Measurements from ENCODE around the gene DBN1.

Gene DBN1

GRCh38 chr5:177500685-177501522 lies 27.5 kb upstream of the DBN1 start:
- no CpG with 5 or more reads among the region's 10 CpGs for WGBS, 2 donors (ENCODE audit: extremely low coverage in 2 of 2, insufficient read length in 2 of 2, insufficient replicate concordance in 1 of 2)
- Histone ChIP-seq H3K36me3 (replicated peaks in 1 of 2; ENCODE audit: control insufficient read depth in 2 of 2, insufficient read depth in 2 of 2, low read length in 2 of 2) (peaks cover 2 to 5% of the 10 kb centered on the region in 2 donors), H4K91ac (ENCODE audit: low read depth, low read length, poor library complexity) (peak overlapping the region; percentile 38), H2BK15ac (ENCODE audit: low read length) (peak overlapping the region; percentile 95), H3K27me3 (ENCODE audit: control insufficient read depth in 3 of 3, insufficient read depth in 3 of 3, low read depth in 1 of 3, low read length in 3 of 3) (peaks cover 0 to 14% (median 0%) of the 10 kb centered on the region in 3 experiments), H2BK5ac (ENCODE audit: low read length) (no peak overlapping the region), H3K4me2 (ENCODE audit: insufficient read depth, low read length, poor library complexity, severe bottlenecking) (no peak overlapping the region), H2AK5ac (ENCODE audit: low read depth, low read length) (peak overlapping the region; percentile 77), H3K4me1 (ENCODE audit: control insufficient read depth in 2 of 2, insufficient read depth in 1 of 2, low read depth in 1 of 2, low read length in 2 of 2) (peaks cover 24 to 39% of the 10 kb centered on the region in 2 donors), H3K4me3 (ENCODE audit: low read length in 2 of 2) (no peak overlapping the region), H3K4ac (ENCODE audit: low read length) (no peak overlapping the region), H3K14ac (ENCODE audit: low read length) (no peak overlapping the region), H3K27ac (replicated peaks; ENCODE audit: low read length) (no peak overlapping the region), H2BK120ac (ENCODE audit: low read depth, low read length) (no peak overlapping the region), H3K9ac (ENCODE audit: low read depth, low read length, poor library complexity) (peak overlapping the region; percentile 57), H2AFZ (ENCODE audit: low read length) (peak overlapping the region; percentile 85), H3K23ac (ENCODE audit: low read depth, low read length, poor library complexity) (no peak overlapping the region), H3K18ac (ENCODE audit: low read length) (peak overlapping the region; percentile 79), H2BK12ac (ENCODE audit: low read length) (peak overlapping the region; percentile 95), H3K9me3 (replicated peaks in 1 of 2; ENCODE audit: control insufficient read depth in 2 of 2, insufficient read depth in 1 of 2, low read depth in 1 of 2, low read length in 2 of 2) (no peaks in the 10 kb centered on the region), H4K8ac (ENCODE audit: low read depth, low read length) (peak overlapping the region; percentile 96), H3K79me1 (ENCODE audit: low read depth, low read length) (peaks cover 3% of the 10 kb centered on the region)
- peak; percentile 86 for DNase-seq (ENCODE audit: low spot score)

- H2AK5ac ChIP-seq (ENCODE audit: low read depth, low read length), result peak overlapping the region; percentile 86
- H2BK12ac ChIP-seq (ENCODE audit: low read length), result no peak overlapping the region
- H2BK120ac ChIP-seq (ENCODE audit: low read depth, low read length), result no peak overlapping the region
- H3K18ac ChIP-seq (ENCODE audit: low read length), result no peak overlapping the region
- H3K4me3 ChIP-seq (ENCODE audit: low read length in 2 of 2), result no peak overlapping the region
- H3K9ac ChIP-seq (ENCODE audit: low read depth, low read length, poor library complexity), result no peak overlapping the region
- peaks cover 0 to 14% (median 0%) of the 10 kb centered on the region in 3 experiments for H3K27me3 ChIP-seq (ENCODE audit: control insufficient read depth in 3 of 3, insufficient read depth in 3 of 3, low read depth in 1 of 3, low read length in 3 of 3)
- no peak overlapping the region for H2BK15ac ChIP-seq (ENCODE audit: low read length)
- no peak overlapping the region for H3K23ac ChIP-seq (ENCODE audit: low read depth, low read length, poor library complexity)
- H3K27ac ChIP-seq (replicated peaks; ENCODE audit: low read length), result no peak overlapping the region
- H2BK5ac ChIP-seq (ENCODE audit: low read length), result no peak overlapping the region
- no CpG with 5 or more reads among the region's 6 CpGs for WGBS, 2 donors (ENCODE audit: extremely low coverage in 2 of 2, insufficient read length in 2 of 2, insufficient replicate concordance in 1 of 2)
- peaks cover 3% of the 10 kb centered on the region for H3K79me1 ChIP-seq (ENCODE audit: low read depth, low read length)
- DNase-seq (ENCODE audit: low spot score), result no peak
- peaks cover 2 to 14% of the 10 kb centered on the region in 2 donors for H3K36me3 ChIP-seq (replicated peaks in 1 of 2; ENCODE audit: control insufficient read depth in 2 of 2, insufficient read depth in 2 of 2, low read length in 2 of 2)
- H2AFZ ChIP-seq (ENCODE audit: low read length), result no peak overlapping the region
- no peak overlapping the region for H3K4me2 ChIP-seq (ENCODE audit: insufficient read depth, low read length, poor library complexity, severe bottlenecking)
- H3K14ac ChIP-seq (ENCODE audit: low read length), result no peak overlapping the region
- peaks cover 32 to 48% of the 10 kb centered on the region in 2 donors for H3K4me1 ChIP-seq (ENCODE audit: control insufficient read depth in 2 of 2, insufficient read depth in 1 of 2, low read depth in 1 of 2, low read length in 2 of 2)
- no peaks in the 10 kb centered on the region for H3K9me3 ChIP-seq (replicated peaks in 1 of 2; ENCODE audit: control insufficient read depth in 2 of 2, insufficient read depth in 1 of 2, low read depth in 1 of 2, low read length in 2 of 2)
- H4K91ac ChIP-seq (ENCODE audit: low read depth, low read length, poor library complexity), result no peak overlapping the region
- no peak overlapping the region for H4K8ac ChIP-seq (ENCODE audit: low read depth, low read length)
- peak overlapping the region; percentile 55 for H3K4ac ChIP-seq (ENCODE audit: low read length)
These were observed 26.4 kb upstream of the DBN1 start for GRCh38 chr5:177499842-177500241.

GRCh38 chr5:177498013-177498787 lies 24.8 kb upstream of the DBN1 start:
- DNase-seq (ENCODE audit: low spot score), result no peak
- WGBS, 2 donors (ENCODE audit: extremely low coverage in 2 of 2, insufficient read length in 2 of 2, insufficient replicate concordance in 1 of 2), result no CpG with 5 or more reads among the region's 48 CpGs

More at GRCh38 chr5:177498013-177498787, 24.8 kb upstream of the DBN1 start:
- Histone ChIP-seq H3K27me3 (ENCODE audit: control insufficient read depth in 3 of 3, insufficient read depth in 3 of 3, low read depth in 1 of 3, low read length in 3 of 3) (peaks cover 0 to 14% (median 0%) of the 10 kb centered on the region in 3 experiments), H2AK5ac (ENCODE audit: low read depth, low read length) (peak overlapping the region; percentile 89), H3K36me3 (replicated peaks in 1 of 2; ENCODE audit: control insufficient read depth in 2 of 2, insufficient read depth in 2 of 2, low read length in 2 of 2) (peaks cover 9 to 30% of the 10 kb centered on the region in 2 donors), H2BK5ac (ENCODE audit: low read length) (no peak overlapping the region), H2BK12ac (ENCODE audit: low read length) (peak overlapping the region; percentile 50), H3K9me3 (replicated peaks in 1 of 2; ENCODE audit: control insufficient read depth in 2 of 2, insufficient read depth in 1 of 2, low read depth in 1 of 2, low read length in 2 of 2) (no peaks in the 10 kb centered on the region), H3K79me1 (ENCODE audit: low read depth, low read length) (peaks cover 4% of the 10 kb centered on the region), H3K18ac (ENCODE audit: low read length) (peak overlapping the region; percentile 92), H3K4me3 (ENCODE audit: low read length in 2 of 2) (peak overlapping the region; percentile 37 to 79), H3K27ac (replicated peaks; ENCODE audit: low read length) (no peak overlapping the region), H3K9ac (ENCODE audit: low read depth, low read length, poor library complexity) (peak overlapping the region; percentile 91), H3K4ac (ENCODE audit: low read length) (no peak overlapping the region), H3K23ac (ENCODE audit: low read depth, low read length, poor library complexity) (peak overlapping the region; percentile 76), H2BK15ac (ENCODE audit: low read length) (peak overlapping the region; percentile 96), H3K4me1 (ENCODE audit: control insufficient read depth in 2 of 2, insufficient read depth in 1 of 2, low read depth in 1 of 2, low read length in 2 of 2) (peaks cover 42 to 49% of the 10 kb centered on the region in 2 donors), H2AFZ (ENCODE audit: low read length) (peak overlapping the region; percentile 73), H3K4me2 (ENCODE audit: insufficient read depth, low read length, poor library complexity, severe bottlenecking) (peak overlapping the region; percentile 84), H3K14ac (ENCODE audit: low read length) (no peak overlapping the region), H2BK120ac (ENCODE audit: low read depth, low read length) (peak overlapping the region; percentile 37), H4K8ac (ENCODE audit: low read depth, low read length) (no peak overlapping the region), H4K91ac (ENCODE audit: low read depth, low read length, poor library complexity) (peak overlapping the region; percentile 59)
